Measurements from ENCODE around the gene HDAC7.

GRCh38 chr12:47772094-47772660 is 47.5 kb downstream of the HDAC7 start:
- TF ChIP-seq CTCF (IDR thresholded peaks at IDR 0.05; ENCODE audit: low read depth, low read length, poor library complexity, severe bottlenecking) (no peak), EZH2phosphoT487 (IDR thresholded peaks at IDR 0.05; ENCODE audit: borderline replicate concordance, low read length) (no peak)
